ENCODE data around the gene ZNF74.
"Not testable (repeated sequence)": the region's sequence is repeated elsewhere in the genome, so short reads cannot be mapped to it uniquely, and the experiment has no call there.

The ZNF74 gene

DNA sequence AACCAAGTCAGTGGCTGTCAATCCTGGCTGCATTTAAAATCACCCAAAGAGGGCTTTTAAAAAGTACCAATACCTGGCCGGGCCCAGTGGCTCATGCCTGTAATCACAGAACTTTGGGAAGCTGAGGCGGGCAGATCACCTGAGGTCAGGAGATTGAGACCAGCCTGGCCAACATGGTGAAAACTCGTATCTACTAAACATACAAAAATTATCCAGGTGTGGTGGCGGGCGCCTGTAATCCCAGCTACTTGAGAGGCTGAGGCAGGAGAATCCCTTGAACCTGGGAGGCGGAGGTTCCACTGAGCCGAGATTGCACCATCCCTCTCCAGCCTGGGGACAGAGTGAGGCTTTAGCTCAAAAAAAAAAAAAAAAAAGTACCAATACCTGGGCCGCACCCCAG is 17.7 kb upstream of the ZNF74 start:
- DNase-seq (ENCODE audit: low read depth in 2 of 2): not testable (repeated sequence)

DNA sequence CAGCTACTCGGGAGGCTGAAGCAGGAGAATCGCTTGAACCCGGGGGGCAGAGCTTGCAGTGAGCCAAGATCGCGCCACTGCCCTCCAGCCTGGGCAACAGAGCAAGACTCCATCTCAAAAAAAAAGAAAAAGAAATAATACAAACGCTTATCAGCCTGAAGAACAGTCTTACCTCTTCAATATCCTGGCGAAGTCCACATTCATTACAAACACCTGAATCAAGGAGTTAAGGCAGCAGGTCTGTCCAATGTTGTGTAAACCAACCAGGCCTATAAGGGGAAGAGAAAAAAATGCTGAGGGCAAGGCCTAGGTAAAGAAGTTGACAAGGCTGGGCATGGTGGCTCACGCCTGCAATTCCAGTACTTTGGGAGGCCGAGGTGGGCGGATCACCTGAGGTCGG is 17.0 kb upstream of the ZNF74 start:
- not testable (repeated sequence) for DNase-seq (ENCODE audit: low read depth in 2 of 2)

DNA sequence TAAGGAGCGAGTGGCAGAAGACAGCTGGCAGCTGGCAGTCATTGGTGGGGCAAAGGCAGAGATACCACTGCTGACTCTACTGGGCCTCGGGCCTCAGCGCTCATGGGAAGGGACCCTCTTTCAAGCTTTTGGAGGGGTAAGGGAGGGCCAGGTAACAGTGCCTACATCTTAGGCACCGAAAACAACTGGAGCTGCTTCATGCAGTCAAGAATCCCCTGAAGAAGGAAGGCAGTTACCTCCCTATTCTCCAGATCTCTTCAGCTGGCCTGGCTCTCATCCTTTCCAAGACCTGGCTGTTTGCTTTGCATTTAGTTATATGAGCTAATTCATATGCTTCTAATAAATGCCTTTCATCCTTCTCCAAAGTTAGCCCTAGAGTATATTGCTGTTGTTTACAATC is 15.8 kb upstream of the ZNF74 start:
- DNase-seq (ENCODE audit: low read depth in 2 of 2): no peak

DNA sequence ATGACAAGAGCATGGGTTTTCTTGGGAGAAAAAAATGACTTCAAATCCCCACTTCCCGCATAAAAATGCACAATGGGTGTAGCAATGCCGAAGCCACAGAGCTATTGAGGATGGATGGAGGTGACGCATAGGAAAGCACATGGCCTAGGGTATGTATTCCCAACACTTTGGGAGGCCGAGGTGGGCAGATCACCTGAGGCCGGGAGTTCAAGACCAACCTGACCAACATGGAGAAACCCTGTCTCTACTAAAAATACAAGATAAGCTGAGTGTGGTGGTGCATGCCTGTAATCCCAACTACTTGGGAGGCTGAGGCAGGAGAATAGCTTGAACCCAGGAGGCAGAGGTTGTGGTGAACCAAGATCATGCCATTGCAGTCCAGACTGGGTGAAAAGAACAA is 15.3 kb upstream of the ZNF74 start:
- DNase-seq (ENCODE audit: low read depth in 2 of 2): not testable (repeated sequence)

DNA sequence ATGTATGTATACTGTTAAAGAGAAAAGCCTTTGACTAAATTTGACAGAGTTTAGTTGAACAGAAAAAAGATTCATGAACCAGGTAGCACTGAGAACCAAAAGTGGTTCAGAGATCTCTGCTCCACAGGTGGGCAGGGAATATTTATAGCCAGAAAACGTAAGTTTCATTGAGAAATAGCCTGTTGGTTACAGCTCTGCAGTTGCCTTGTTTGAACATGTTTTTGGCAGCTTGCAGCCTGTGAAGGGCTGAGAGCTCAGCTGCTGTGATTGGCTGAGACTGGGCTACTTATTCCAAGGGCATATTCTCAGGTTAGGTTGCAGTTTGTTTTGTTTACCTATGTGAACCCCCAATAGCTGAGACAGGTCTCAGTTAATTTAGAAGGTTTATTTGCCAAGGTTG is 13.5 kb upstream of the ZNF74 start:
- no peak for DNase-seq (ENCODE audit: low read depth in 2 of 2)

DNA sequence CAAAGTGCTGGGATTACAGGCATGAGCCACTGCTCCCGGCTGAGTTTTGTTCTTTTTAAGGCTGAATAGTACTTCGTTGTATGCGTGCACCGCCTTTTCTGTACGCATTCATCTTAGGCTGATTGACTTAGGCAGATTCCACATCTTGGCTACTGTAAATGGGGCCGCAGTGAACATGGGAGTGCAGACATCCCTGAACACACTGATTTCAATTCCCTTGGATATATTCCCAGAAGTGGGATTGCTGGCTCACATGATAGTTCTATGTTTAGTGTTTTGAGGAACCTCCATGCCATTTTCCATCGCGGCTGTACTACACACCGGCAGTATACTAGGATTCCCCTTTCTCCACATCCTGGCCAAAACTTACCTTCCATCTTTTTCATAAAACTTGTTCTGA is 10.4 kb upstream of the ZNF74 start:
- DNase-seq (ENCODE audit: low read depth in 2 of 2): no peak

DNA sequence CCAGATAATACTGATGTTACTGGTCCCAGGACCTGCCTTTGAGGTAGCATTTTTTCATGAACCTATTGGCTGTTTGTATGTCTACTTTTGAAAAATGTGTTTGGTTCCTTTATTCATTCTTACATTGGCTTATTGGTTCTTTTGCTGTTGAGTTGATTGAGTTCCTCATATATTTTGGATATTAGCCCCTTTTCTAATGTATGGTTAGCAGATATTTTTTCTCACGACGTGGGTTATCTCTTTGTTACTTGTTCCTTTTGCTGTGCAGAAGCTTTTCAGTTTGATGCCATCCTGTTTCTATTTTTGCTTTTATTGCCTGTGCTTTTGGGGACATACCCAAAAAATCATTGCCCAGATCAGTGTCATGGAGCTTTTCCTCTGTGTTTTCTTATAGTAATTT is 9.8 kb upstream of the ZNF74 start:
- DNase-seq (ENCODE audit: low read depth in 2 of 2): no peak

DNA sequence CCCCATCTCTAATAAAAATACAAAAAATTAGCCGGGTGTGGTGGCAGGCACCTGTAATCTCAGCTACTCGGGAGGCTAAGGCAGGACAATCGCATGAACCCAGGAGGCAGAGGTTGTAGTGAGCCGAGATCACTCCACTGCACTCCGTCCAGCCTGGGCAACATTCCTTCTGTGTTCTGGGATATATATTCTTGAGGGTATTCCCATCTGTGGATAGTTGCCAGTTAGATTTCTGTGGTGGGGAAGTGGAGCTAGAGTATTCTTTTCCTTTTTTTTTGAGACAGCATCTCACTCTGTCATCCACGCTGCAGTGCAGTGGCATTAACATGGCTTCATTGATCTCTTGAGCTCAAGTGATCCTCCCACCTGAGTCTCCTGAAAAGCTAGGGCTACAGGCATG is 9.1 kb upstream of the ZNF74 start:
- DNase-seq (ENCODE audit: low read depth in 2 of 2): no peak

DNA sequence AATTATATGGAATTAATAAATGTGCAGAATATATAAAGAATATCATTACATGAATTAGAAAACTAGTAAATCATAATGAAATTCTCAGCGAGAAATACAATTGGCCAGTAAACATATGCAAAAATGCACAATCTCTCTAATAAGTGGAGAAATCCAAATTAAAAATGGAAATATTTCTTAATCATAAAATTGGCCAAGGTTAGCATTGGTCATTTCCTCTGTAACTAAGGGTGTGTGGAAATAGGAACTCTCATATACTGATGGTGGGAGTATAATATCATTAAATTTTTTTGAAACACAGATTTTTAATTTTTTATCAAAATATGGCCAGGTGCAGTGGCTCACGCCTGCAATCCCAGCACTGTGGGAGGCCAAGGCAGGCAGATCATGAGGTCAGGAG is 7.6 kb upstream of the ZNF74 start:
- DNase-seq (ENCODE audit: low read depth in 2 of 2): no peak

DNA sequence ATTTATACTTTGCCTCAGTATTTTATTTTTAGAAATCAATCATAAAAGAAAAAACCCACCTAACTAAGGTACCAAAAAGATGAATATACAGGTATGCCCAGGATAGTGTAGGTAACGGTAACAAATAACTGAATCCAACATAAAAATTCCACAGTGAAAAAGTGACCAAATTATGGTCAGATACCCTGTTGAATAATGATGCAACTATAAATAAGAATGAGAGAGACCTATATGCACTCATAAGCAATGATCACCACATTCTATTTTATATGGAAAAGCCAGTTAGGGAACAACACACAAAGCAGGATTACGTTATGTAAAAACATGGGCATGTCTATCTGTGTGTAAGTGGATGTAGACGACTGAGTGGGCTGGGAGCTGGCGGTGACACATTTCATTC is 7.0 kb upstream of the ZNF74 start:
- DNase-seq (ENCODE audit: low read depth in 2 of 2): no peak

DNA sequence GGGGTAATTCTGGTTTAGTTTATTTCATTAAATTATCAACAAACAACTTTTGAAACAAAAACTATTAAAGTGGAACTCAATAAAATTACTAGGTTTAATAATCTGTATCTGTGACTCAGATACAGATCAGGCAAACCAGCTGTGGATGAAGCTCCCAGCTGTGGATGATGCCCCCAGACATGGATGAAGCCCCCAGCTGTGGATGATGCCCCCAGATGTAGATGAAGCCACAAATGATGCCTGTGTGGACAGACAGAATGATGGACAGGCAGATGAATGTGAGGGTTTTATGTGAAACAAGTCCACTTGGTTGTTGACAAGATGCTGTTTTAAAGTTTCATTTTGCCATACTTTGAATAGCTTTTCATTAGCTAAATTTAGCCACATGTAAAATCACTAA is 5.8 kb upstream of the ZNF74 start:
- no peak for DNase-seq (ENCODE audit: low read depth in 2 of 2)

DNA sequence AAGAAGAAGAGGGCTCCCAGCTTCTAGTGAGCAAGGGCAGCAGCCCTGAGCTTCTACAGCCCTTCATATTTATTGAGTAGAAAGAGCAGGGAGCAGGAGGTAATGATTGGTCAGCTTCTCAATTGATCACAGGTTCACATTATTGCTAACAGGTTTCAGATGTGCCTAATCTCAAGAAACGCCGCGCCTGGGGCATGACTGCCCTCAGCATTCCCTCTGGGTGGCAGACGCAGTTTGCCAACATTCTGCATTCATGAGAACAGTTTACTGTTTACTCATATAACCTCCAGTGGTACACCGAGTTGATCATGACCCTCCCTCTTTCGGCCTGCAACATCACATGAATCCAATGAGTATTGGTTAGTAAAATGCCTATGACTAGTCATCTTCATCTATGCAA is 4.7 kb upstream of the ZNF74 start:
- DNase-seq (ENCODE audit: low read depth in 2 of 2): no peak

DNA sequence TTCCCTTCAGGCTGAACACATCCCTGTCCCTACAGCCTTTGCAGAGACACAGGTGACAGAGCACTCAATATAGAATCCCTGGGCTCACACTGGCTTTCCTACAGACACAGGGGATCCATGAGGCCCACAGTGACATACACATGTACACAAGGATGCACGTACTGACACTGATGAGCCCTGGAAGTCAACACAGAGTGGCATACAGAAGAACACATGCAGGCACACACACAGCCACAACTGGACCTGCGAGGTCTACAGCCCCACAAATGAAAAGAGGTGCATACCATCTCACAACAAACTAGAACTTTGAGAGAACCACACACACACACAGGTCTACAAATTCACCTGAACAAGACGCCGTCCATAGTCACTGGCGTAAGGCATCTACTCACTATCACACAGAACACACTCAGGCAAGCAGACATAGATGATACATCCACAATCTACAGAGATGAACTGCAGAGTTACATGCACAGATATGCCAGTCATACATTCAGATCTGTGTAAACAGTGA is 3.5 kb upstream of the ZNF74 start:
- no peak for DNase-seq (ENCODE audit: low read depth in 2 of 2)

DNA sequence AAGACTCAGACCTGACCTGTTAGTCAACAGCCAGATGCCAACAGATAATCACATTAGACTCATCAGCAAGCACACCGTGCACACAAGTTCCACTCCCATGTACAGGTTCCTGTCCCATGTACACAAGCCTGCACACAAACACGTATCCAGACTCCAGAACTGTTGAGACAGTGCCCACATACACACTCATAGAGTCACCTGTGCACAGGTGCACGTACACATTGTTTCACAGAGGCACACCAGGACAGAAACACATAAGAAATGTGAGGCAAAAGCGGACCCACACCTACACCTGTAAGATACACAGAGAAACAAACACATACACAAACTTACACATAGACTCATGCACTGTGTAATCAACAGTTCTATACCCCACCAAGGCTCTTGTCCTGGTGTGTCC is 2.7 kb upstream of the ZNF74 start:
- no peak for DNase-seq (ENCODE audit: low read depth in 2 of 2)

DNA sequence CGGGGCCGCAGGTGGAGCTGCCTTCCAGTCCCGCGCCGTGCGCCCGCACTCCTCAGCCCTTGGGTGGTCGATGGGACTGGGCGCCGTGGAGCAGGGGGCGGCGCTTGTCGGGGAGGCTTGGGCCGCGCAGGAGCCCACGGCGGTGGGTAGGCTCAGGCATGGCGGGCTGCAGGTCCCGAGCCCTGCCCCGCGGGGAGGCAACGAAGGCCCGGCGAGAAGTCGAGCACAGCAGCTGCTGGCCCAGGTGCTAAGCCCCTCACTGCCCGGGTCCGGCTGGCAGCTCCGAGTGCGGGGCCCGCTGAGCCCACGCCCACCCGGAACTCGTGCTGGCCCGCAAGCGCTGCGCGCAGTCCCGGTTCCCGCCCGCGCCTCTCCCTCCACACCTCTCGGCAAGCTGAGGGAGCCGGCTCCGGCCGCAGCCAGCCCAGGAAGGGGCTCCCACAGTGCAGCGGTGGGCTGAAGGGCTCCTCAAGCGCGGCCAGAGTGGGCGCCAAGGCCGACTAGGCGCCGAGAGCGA is 1.5 kb upstream of the ZNF74 start:
- DNase-seq (ENCODE audit: low read depth in 2 of 2): not testable (repeated sequence)

DNA sequence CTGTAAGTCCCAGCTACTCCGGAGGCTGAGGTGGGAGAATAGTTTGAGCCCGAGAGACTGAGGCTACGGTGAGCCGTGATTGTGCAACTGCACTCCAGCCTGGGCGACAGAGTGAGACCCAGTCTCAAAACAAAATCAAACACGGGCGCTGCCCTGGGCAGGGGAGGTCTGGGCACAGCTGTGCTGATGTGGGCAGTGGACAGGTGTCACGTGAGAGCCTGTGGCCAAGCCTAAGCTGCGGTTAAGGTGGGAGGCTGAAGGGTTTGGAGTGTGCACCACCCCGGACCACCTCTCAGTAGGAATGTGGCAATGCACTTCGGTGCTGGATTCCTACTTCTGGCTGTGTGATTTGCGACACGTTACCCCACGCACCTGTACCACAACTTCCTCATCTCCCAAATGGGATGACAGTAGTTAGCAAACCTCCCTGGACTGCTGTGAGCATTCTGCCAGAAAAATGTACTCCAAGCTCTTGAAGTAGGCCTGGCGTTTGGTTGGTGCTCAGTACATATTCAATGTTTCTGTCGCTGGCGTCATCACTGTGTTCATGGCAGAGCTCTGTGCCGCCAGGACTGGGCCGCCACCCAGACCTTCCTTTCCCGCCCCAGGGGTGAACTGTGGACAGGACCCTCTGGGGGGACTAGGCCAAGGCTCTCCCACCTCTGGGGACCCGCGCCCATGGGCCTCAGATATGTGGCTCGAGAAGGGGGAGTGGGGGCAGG is 807 bp upstream of the ZNF74 start:
- no peak for DNase-seq (ENCODE audit: low read depth in 2 of 2)

DNA sequence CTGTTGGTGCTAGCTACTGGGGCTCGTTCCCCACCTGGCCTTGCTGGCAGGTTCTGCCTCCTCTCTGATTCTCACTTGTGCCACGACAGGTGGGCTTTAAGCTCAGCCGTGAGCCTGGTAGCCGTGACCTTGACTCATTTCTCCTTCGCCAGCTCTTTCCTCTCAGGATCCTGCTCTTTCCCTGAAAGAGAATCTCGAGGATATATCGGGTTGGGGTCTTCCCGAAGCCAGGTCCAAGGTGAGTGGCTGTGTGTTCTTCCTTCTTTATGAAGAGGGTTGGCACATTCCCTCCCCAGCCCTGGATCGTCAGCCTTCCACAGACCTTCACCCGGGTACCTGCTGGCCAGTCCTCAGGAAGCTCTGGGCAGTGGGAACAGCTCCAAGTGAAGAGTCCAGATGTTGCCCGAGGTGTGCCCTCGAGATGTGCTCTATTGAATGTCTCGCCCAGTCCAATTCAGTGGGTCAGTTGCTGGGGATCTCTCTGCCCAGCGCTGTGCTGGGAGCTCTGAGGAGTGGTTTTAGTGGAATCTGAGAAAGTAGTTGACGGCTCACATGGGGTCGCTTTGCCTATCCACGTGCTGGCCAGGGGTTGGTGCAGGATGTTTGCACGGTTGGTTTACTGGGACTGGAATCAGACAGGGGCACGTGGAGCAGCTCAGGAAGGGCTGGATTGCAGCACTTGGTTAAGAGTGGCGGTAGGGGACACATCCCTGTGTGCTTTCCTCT is 1.4 kb downstream of the ZNF74 start:
- DNase-seq (ENCODE audit: low read depth in 2 of 2): no peak

DNA sequence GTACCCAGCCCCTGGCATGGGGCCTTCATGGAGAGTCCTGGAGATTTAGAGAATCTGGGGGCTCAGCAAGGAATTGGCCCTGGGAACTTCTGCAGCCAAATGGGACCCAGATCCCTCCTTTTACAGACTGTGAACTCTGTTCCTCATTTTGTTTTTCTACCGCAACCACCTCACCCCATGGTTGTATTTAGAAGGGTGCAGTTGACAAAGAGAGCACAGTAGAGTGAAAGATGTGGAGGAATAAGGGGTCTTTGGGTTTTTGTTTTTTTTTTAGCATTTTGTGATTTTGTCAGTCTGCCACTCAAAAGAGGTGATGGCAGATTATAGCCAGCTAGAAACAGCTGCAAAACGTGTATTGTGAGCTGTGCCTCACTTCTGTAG is 1.9 kb downstream of the ZNF74 start:
- DNase-seq (ENCODE audit: low read depth in 2 of 2): no peak

DNA sequence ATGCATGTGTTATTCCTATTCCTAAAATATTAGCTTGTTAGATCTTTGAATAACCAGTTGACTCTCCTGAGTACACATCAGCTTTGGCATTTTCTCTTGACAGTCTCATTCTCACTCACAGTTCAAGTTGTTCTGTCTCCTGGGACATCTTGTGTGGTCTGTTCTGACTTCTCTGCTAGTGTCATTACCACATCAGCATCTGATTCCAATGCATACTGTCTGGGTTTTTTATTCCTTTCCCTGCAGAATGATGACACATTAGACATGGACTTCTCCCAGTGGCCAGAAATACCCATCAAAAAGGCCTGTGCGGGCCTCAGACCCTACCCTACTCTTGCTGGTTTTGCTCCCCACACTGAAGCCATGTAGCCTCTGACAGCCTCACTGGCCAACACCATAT is 2.7 kb downstream of the ZNF74 start:
- no peak for DNase-seq (ENCODE audit: low read depth in 2 of 2)

DNA sequence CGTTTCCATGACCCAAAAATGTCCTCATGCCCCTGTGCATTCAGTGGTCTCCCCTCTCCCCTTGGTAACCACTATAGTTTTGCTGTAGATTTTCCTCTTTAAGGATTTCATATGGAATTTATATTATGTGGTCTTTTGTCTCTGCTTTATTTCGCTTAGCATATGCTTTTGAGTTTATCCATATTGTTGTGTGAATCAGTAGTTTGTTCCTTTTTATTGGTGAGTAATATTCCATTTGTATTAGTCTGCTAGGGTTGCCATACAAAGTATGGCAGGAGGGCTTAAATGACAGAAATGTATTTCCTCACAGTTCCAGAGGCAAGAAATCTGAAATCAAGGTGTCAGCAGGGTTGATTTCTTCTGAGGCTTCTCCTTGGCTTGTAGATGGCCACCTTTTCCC is 3.5 kb downstream of the ZNF74 start:
- no peak for DNase-seq (ENCODE audit: low read depth in 2 of 2)

DNA sequence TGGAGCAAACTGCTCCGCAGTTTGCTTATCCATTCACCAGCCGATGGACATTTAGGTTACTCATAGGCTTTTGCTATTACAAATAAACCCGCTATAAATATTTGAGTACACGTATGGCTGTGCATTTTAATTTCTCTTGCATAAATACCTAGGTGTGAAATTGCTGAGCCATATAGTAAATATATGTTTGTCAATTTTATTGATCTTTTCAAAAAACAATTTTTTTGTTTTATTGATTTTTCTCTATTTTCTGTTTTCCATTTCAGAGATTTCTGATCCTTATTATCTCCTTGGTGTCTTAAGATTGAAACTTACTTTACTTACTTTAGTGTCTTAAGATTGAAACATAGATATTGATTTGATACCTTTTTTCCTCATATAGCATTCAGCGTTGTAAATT is 4.5 kb downstream of the ZNF74 start:
- DNase-seq (ENCODE audit: low read depth in 2 of 2): no peak

DNA sequence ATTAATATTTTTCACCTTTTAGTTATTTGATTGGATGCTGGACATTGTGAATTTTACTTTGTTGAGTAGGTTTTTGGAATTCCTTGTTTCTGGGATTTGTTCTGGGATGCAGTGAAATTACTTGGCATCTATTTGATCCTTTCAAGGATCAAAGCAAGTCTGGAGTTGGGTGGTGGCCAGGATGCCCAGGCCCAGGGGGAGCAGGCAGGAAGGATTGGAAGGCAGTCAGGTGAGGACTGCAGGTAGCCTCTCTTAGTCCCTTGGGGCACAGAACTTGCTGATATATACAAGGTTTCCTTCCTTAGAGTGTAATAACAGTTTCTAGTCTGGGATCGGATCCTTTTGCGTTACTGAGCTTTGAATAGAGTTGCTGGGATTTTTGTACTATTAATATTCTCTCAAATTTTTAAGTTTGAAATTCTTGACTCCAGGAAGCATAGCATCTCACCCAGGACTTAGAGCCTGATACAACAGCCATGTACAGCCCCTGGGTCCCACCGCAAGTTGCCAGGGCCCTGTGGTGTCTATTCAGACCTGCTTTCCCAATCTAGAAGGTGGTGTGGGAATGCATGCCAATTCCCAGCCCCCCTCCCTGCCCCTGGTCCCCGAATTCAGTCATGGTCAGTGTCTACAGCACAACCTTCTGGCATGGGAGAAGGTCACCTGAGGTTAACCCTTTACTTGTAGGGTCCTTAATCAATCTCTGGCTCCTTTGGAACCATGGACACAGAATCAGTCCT is 6.1 kb downstream of the ZNF74 start:
- no peak for DNase-seq (ENCODE audit: low read depth in 2 of 2)
